ENCODE measurements around the gene S100P.
"Not testable (repeated sequence)": the region's sequence is repeated elsewhere in the genome, so short reads cannot be mapped to it uniquely, and the experiment has no call there.

S100P gene

GRCh38 chr4:6693231-6694176 is at the start of gene S100P:
S100P (plus strand) TSS chr4:6693878; CDS start chr4:6693933, 55 bp downstream.
- DNase-seq = no peak

DNA sequence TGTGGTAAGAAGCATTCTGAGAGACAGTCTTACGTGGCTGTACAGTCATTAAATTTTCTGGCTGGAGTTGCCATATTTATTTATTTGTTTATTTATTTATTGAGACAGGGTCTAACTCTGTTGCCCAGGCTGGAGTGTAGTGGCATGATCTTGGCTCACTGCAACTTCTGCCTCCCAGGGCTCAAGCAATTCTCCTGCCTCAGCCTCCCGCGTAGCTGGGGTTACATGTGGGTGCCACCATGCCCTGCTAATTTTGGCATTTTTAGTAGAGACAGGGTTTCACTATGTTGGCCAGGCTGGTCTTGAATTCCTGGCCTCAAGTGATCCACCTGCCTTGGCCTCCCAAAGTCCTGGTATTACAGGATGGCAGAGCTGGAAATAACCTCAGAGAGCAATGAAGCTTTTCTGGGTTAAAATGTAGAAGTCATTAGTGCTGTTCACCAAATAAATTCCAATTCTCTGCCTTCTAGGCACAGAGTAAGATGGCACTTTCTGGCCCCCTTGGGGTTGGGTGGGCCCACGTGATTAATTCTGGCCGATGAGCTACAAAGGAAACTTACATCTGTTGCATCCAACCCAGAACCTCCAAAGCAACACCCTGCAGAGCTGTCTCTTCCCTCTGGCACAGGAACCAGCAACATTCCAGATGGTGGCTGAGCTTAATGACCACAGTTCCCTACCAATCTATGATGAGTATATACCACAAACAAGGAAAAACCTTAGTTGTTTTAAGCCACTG is 48.7 kb upstream of the S100P start:
- DNase-seq = no peak

GRCh38 chr4:6647169-6647568 is 46.5 kb upstream of the S100P start:
- no peak for DNase-seq

DNA sequence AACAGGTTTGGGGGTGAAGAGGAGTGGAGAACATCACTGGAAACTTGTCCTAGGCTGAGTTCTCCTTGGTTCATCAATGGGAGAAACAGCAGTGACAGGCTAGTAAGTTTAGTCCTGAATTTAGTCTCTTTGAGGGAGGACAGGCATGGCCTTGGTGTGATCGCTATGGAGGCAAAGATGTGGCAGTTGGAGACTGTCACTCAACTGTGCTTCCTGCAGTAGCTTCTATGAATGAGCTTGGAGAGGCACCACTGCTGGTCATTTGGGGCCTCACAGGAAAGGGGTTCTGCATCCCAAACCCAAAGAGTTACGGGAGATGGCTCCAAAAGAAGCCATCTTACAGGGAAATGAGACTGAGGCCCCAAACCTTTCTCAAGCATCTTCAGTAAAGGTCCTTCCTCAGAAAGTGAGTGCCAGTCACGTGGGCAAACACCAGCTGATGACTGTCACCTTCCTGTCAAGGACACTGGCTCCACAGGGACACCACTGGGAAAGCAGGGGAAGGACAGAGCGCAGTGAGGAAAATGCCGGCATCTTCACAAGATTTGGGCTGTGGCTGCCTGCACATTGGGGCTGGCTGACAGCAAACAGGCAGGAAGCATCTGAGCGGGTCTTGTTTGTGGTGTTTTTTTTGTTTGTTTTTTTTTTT is 46.0 kb upstream of the S100P start:
- no peak for DNase-seq

GRCh38 chr4:6649216-6649615 is 44.5 kb upstream of the S100P start:
- no peak for DNase-seq

DNA sequence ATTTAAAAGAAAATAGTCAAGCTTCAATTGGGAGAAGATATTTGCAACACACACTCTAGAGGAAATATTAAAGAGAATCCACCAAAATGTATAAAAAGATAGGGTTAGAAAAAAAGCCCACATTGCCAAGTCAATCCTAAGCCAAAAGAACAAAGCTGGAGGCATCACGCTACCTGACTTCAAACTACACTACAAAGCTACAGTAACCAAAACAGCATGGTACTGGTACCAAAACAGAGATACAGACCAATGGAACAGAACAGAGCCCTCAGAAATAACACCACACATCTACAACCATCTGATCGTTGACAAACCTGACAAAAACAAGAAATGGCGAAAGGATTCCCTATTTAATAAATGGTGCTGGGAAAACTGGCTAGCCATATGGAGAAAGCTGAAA is 39.5 kb upstream of the S100P start:
- DNase-seq = not testable (repeated sequence)

DNA sequence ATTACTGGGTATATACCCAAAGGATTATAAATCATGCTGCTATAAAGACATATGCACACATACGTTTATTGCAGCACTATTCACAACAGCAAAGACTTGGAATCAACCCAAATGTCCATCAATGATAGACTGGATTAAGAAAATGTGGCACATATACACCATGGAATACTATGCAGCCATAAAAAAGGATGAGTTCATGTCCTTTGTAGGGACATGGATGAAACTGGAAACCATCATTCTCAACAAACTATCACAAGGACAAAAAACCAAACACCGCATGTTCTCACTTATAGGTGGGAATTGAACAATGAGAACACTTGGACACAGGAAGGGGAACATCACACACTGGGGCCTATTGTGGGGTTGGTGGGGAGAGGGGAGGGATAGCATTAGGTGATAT is 38.4 kb upstream of the S100P start:
- not testable (repeated sequence) for DNase-seq

GRCh38 chr4:6655924-6656323 is 37.8 kb upstream of the S100P start:
- no peak for DNase-seq

- DNase-seq = no peak
Measured at GRCh38 chr4:6657242-6658208, 36.2 kb upstream of the S100P start.

GRCh38 chr4:6658209-6658595 is 35.5 kb upstream of the S100P start:
- DNase-seq = no peak

DNA sequence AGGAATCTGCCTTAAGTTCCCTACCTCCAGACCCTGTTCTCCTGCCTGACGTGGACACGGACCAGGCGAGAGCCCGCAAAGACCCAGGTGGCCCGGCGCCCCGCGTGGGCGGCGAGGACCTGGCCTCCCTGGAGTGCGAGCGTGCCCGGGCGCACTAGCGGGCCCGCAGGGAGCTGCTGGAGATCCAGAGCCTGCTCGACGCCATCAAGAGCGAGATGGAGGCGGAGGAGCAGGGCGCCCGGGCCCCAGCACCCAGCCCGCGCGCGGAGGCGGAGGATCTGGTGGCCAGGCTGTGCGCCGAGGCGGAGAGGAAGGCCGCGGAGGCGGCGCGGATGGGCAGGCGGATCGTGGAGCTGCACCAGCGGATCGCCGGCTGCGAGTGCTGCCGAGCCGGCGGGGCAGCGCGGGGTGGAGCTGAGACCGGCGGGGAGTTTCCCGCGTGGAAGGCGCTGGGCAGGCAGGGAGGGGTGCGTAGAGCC is 35.0 kb upstream of the S100P start:
- DNase-seq = no peak

DNA sequence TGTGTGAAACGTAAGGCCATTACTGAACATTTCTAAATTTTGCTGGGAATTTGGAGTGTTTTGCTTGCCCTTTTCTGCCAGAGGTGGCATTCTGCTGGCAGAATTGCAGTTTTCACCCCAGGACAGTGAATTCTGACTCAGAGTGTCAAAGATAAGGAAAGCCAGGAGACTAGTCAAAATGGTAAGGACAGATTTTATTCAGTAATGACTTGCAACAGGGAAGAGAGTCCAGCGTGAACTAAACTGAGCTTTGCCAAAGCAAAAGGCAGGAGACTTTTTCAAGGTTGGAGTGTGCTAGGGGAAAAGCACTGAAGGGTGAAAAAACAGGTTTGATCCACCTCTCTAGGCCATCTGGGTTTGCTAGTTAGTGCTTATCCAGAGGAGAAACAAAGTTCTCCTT is 33.8 kb upstream of the S100P start:
- no peak for DNase-seq

DNA sequence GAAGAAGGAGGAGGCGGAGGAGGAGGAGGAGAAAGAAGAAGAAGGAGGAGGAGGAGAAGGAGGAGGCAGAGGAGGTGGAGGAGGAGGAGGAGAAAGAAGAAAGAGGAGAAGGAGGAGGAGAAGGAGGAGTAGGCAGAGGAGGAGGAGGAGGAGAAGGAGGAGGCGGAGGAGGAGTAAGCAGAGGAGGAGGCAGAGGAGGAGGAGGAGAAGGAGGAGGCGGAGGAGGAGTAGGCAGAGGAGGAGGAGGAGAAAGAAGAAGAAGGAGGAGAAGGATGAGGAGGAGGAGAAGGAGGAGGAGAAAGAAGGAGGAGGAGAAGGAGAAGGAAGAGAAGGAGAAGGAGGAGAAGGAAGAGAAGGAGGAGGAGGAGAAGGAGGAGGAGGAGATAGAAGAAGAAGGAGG is 33.2 kb upstream of the S100P start:
- no peak for DNase-seq

DNA sequence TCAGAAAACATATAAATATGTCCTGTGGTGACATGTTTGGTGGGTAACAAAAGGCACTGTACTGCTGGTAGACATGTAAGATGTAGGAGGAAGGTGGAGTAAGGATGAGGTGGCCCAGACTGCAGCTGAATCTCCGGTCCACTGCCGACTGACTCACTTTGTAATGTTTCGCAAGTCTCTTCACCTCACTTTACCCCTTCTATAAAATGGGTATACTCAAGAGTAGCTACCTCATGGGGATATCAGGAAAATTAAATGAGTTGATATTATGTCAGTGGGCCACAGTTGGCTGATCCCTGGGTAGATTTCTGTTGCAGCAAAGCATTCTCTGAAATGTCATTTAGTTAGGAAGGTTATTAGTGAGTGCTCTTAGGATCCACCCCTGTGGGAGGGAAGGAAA is 31.1 kb upstream of the S100P start:
- DNase-seq = no peak

GRCh38 chr4:6663596-6664393 is 29.9 kb upstream of the S100P start:
- DNase-seq = no peak

- DNase-seq = no peak
Measured at GRCh38 chr4:6665320-6665654, 28.4 kb upstream of the S100P start.

DNA sequence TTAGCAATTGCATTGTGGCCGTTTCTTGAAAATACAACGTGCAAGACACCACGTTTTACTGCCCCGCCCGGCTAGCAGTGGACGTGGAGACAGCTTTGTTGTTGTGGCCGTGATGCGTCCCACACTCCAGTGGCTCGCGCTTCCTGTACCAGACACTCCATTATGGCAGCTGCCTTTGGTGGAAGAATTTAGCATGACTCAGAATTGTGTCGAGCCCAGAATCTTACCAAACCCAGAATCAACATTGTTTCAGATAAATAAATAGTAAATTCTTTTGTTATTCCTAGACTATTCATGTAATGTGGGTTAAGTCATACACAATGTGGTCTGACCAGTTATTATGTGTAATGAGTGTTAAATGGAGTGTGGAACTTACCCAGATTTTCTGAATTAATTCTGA is 25.3 kb upstream of the S100P start:
- no peak for DNase-seq

GRCh38 chr4:6671648-6672047 is 22.0 kb upstream of the S100P start:
- DNase-seq = no peak

- no peak for DNase-seq
Measured at GRCh38 chr4:6672131-6672530, 21.5 kb upstream of the S100P start.

DNA sequence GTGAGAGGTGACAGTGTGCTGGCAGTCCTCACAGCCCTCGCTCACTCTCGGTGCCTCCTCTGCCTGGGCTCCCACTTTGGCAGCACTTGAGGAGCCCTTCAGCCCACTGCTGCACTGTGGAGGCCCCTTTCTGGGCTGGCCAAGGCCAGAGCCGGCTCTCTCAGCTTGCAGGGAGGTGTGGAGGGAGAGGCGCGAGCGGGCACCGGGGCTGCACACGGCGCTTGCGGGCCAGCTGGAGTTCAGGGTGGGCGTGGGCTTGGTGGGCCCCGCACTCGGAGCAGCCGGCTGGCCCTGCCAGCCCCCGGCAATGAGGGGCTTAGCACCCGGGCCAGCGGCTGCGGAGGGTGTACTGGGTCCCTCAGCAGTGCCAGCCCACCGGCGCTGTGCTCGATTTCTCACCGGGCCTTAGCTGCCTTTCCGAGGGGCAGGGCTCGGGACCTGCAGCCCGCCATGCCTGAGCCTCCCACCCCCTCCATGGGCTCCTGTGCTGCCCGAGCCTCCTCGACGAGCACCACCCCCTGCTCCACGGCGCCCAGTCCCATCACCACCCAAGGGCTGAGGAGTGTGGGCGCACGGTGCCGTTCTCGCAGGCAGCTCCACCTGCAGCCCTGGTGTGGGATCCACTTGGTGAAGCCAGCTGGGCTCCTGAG is 21.0 kb upstream of the S100P start:
- DNase-seq = not testable (repeated sequence)

- peak in 1 of 2 experiments; percentile 24 for DNase-seq
Measured at GRCh38 chr4:6673191-6673659, 20.5 kb upstream of the S100P start.
